ENCODE measurements around the gene TMA7B. TPM values are rescaled to one million over a fixed set of nuclear protein-coding genes. Genes with fewer than 3 reads are reported as not detected.

Gene TMA7B
- polyA plus RNA-seq, 1 of the 3 experiments (the other 2 are of a cell fraction), result not detected

DNA sequence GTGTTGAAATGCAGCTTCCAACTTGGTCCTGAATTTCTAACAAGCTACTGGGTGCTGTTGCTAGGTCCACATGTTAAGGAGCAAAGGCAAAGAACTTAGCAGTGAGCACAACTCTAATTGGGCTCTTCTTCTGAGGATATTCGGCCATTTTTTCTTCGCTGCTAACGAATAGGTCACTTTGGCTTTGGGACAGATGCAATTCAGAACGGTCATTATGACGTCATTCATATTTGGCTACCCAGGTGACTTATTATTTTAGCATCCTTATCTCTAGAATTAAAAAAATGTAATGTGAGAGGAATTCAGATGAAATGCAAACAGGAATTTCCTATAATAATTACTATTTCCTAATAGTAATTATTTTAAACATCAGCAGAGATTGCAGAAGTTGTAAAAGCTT, 13.9 kb downstream of the TMA7B start:
- Histone ChIP-seq H3K4me3 (ENCODE audit: low read depth in 2 of 2, low read length in 1 of 2) (no peak overlapping the region), H3K9ac (no peak overlapping the region), H3K9me3 (no peaks in the 10 kb centered on the region), H3K9me2 (no peaks in the 10 kb centered on the region), H4K20me1 (ENCODE audit: insufficient read depth) (no peaks in the 10 kb centered on the region), H2AFZ (ENCODE audit: low read depth) (no peak overlapping the region), H3K36me3 (replicated peaks in 1 of 2; ENCODE audit: control insufficient read depth in 1 of 2, insufficient read depth in 2 of 2, low read length in 1 of 2) (no peaks in the 10 kb centered on the region), H3F3A (replicated peaks; ENCODE audit: insufficient read depth) (no peaks in the 10 kb centered on the region), H3K27me3 (ENCODE audit: insufficient read depth) (no peaks in the 10 kb centered on the region), H3K27ac (ENCODE audit: low read depth in 2 of 2, low read length in 1 of 2) (no peak overlapping the region), H3K4me1 (ENCODE audit: control insufficient read depth in 1 of 2, insufficient read depth in 2 of 2, low read depth in 1 of 2, low read length in 1 of 2) (no peaks in the 10 kb centered on the region), H3K4me2 (no peak overlapping the region), H3K79me2 (ENCODE audit: insufficient read depth) (no peaks in the 10 kb centered on the region)
- DNase-seq, result no peak
- POLR2A ChIA-PET, result no interaction called here
- TF ChIP-seq MXI1 (IDR thresholded peaks at IDR 0.05; ENCODE audit: low read depth, low read length), result no peak
- no peak for TF ChIP-seq POLR2AphosphoS5 (IDR thresholded peaks at IDR 0.05; ENCODE audit: low read depth, low read length)
- TF ChIP-seq EP300 (IDR thresholded peaks at IDR 0.05; ENCODE audit: borderline replicate concordance in 1 of 2, low read depth in 1 of 2, low read length in 1 of 2), result no peak
- no peak for TF ChIP-seq SIN3A (IDR thresholded peaks at IDR 0.05; ENCODE audit: borderline replicate concordance, low read depth, low read length)
- TF ChIP-seq MEF2A (IDR thresholded peaks at IDR 0.05; ENCODE audit: borderline replicate concordance, low read depth), result no peak
- TF ChIP-seq, protein P1, sequence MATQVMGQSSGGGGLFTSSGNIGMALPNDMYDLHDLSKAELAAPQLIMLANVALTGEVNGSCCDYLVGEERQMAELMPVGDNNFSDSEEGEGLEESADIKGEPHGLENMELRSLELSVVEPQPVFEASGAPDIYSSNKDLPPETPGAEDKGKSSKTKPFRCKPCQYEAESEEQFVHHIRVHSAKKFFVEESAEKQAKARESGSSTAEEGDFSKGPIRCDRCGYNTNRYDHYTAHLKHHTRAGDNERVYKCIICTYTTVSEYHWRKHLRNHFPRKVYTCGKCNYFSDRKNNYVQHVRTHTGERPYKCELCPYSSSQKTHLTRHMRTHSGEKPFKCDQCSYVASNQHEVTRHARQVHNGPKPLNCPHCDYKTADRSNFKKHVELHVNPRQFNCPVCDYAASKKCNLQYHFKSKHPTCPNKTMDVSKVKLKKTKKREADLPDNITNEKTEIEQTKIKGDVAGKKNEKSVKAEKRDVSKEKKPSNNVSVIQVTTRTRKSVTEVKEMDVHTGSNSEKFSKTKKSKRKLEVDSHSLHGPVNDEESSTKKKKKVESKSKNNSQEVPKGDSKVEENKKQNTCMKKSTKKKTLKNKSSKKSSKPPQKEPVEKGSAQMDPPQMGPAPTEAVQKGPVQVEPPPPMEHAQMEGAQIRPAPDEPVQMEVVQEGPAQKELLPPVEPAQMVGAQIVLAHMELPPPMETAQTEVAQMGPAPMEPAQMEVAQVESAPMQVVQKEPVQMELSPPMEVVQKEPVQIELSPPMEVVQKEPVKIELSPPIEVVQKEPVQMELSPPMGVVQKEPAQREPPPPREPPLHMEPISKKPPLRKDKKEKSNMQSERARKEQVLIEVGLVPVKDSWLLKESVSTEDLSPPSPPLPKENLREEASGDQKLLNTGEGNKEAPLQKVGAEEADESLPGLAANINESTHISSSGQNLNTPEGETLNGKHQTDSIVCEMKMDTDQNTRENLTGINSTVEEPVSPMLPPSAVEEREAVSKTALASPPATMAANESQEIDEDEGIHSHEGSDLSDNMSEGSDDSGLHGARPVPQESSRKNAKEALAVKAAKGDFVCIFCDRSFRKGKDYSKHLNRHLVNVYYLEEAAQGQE (IDR thresholded peaks at IDR 0.05; ENCODE audit: low read depth, low read length), result no peak
- TF ChIP-seq CHD2 (IDR thresholded peaks at IDR 0.05; ENCODE audit: low read length, partially characterized antibody), result no peak
- no peak for TF ChIP-seq SMC3 (IDR thresholded peaks at IDR 0.05; ENCODE audit: low read depth, low read length)
- TF ChIP-seq NRF1 (IDR thresholded peaks at IDR 0.05; ENCODE audit: low read depth, low read length), result no peak
- no peak for TF ChIP-seq NFIC (IDR thresholded peaks at IDR 0.05; ENCODE audit: borderline replicate concordance)
- 78% methylated on average over 5 of the region's 5 CpGs for WGBS (ENCODE audit: low lambda C conversion rate)
- CTCF ChIA-PET, result no interaction called here

DNA sequence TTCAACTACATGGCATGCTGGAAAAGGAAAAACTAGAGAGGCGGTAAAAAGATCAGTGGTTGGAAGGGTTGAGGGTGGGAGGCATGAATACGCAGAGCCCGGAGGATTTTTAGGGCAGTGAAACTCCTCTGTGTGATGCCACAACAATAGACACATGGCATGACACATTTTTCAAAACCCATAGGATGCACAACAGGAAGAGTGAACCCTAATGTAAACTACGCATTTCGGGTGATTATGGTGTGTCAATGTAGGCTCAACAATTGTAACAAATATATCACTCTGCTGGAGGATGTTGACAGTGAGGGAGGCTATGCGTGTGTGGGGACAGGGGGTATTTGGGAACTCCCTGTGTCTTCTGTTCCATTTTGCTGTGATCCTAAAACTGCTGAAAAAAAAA, 18.9 kb downstream of the TMA7B start:
- no peak overlapping the region for H3K4me3 ChIP-seq (ENCODE audit: low read depth in 2 of 2, low read length in 1 of 2)
- H3K4me1 ChIP-seq (ENCODE audit: control insufficient read depth in 1 of 2, insufficient read depth in 2 of 2, low read depth in 1 of 2, low read length in 1 of 2), result no peaks in the 10 kb centered on the region; a peak in 1 of 4 replicates
- no peak overlapping the region for H3K27ac ChIP-seq (ENCODE audit: low read depth in 2 of 2, low read length in 1 of 2)
- H2AFZ ChIP-seq (ENCODE audit: low read depth), result no peak overlapping the region
- no peaks in the 10 kb centered on the region for H3F3A ChIP-seq (replicated peaks; ENCODE audit: insufficient read depth)
- WGBS (ENCODE audit: low lambda C conversion rate), result 76% methylated on average over 6 of the region's 6 CpGs
- no peaks in the 10 kb centered on the region for H3K27me3 ChIP-seq (ENCODE audit: insufficient read depth)
- TF ChIP-seq JUND (IDR thresholded peaks at IDR 0.05) (no peak), GABPA (IDR thresholded peaks at IDR 0.05; ENCODE audit: low read depth) (no peak), POLR2AphosphoS5 (IDR thresholded peaks at IDR 0.05; ENCODE audit: low read depth, low read length) (no peak), TCF12 (IDR thresholded peaks at IDR 0.05) (no peak), TAF1 (IDR thresholded peaks at IDR 0.05; ENCODE audit: borderline replicate concordance, low read depth, low read length) (no peak), NRF1 (IDR thresholded peaks at IDR 0.05; ENCODE audit: low read depth, low read length) (no peak), RAD21 (IDR thresholded peaks at IDR 0.05; ENCODE audit: low read length) (no peak), RFX5 (IDR thresholded peaks at IDR 0.05; ENCODE audit: low read length) (no peak), MEF2A (IDR thresholded peaks at IDR 0.05; ENCODE audit: borderline replicate concordance, low read depth) (no peak)
- TF ChIP-seq, protein P2, sequence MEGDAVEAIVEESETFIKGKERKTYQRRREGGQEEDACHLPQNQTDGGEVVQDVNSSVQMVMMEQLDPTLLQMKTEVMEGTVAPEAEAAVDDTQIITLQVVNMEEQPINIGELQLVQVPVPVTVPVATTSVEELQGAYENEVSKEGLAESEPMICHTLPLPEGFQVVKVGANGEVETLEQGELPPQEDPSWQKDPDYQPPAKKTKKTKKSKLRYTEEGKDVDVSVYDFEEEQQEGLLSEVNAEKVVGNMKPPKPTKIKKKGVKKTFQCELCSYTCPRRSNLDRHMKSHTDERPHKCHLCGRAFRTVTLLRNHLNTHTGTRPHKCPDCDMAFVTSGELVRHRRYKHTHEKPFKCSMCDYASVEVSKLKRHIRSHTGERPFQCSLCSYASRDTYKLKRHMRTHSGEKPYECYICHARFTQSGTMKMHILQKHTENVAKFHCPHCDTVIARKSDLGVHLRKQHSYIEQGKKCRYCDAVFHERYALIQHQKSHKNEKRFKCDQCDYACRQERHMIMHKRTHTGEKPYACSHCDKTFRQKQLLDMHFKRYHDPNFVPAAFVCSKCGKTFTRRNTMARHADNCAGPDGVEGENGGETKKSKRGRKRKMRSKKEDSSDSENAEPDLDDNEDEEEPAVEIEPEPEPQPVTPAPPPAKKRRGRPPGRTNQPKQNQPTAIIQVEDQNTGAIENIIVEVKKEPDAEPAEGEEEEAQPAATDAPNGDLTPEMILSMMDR (IDR thresholded peaks at IDR 0.05), result no peak
- H3K9me3 ChIP-seq, result no peaks in the 10 kb centered on the region
- CTCF ChIA-PET, result no interaction called here
- POLR2A ChIA-PET, result no interaction called here
- DNase-seq, result no peak
- no peak overlapping the region for H3K9ac ChIP-seq
- H3K79me2 ChIP-seq (ENCODE audit: insufficient read depth), result no peaks in the 10 kb centered on the region
- no peaks in the 10 kb centered on the region for H3K36me3 ChIP-seq (replicated peaks in 1 of 2; ENCODE audit: control insufficient read depth in 1 of 2, insufficient read depth in 2 of 2, low read length in 1 of 2)
- no peak overlapping the region for H3K4me2 ChIP-seq
- no peaks in the 10 kb centered on the region for H4K20me1 ChIP-seq (ENCODE audit: insufficient read depth)
- no peaks in the 10 kb centered on the region for H3K9me2 ChIP-seq
